Right hindlimb (tissue), 1 donor: ENCODE measurements around the gene CACNA2D3.
A peak's percentile ranks its signal among the peaks of the same experiment; 100 is the strongest.

Source experiments
- DNase-seq: peaks from one replicate; pipeline ENCODE4 v3.0.0-alpha.2; 2018

CACNA2D3 gene

DNA sequence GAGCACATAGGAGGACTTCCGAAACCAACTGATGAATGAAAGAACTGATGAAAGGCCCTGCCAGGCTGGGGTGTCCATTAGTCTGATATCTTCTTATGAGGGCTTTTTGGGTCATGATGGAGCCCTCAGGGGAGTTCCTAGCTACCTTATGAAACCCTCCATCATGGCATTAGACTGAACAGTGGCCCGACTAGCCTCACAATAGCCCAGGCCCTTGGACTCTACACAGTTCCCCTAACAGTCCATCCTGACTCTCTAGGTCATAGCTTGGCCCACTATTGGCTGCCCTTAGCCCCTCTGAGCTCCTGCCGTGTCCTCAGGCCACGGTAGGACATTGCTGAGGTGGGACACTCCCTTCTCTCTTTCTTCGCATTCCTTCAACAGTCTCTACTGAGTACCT, 365.9 kb downstream of the CACNA2D3 start:
- no peak for DNase-seq

DNA sequence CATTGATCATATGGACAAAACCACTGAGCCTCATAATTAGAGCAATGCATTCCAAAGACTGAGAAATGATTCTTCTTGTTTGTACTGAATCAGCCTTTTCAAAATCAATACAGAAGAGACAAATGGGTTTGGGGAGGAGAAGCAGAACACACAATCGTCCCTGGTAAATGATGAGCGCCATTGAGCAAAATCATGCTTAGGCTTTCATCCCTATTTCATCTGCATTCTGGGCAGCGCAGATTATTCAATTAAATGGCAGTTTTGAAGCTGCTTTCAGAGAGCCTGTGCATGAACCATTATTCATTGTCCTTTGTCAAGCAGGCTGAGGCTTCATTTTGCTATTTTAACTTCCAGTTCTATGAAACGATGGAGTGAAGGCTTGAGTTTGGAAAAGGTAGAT, 371.9 kb downstream of the CACNA2D3 start:
- DNase-seq = no peak

- no peak for DNase-seq
These were observed 384.3 kb downstream of the CACNA2D3 start for GRCh38 chr3:54506603-54507002.

GRCh38 chr3:54507876-54508460, 385.6 kb downstream of the CACNA2D3 start:
- DNase-seq = no peak

GRCh38 chr3:54510506-54510905, 388.2 kb downstream of the CACNA2D3 start:
- DNase-seq = no peak

DNA sequence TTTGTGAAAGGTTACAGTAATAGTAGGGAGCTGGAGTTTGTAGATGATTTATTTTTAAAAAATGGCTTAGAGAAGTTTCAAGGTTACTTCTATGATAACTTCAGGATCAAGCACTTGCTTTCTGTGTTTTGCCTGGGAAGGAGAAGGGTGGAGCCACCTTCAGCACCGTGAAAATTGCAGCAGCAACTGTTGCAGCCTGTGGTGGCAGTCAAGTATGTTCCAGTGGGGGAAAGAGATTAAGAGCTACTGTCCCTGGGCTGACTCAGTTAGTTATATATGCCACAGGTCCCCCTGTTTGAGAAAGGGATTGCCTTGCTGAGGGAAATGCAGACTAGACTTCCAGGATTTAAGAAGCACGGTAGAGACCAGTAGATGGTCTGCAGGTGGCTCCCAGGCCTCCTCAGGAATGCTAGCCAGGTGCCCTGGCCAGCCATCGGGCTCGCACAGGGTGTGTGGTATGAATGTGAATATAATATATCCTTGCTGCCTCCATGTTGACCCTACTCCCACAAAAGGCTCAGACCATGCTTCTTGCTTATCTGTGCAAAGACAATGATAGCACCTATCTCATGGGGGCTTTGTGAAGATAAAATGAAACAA, 389.5 kb downstream of the CACNA2D3 start:
- no peak for DNase-seq

- no peak for DNase-seq
These were observed 391.7 kb downstream of the CACNA2D3 start for GRCh38 chr3:54514006-54514405.

DNA sequence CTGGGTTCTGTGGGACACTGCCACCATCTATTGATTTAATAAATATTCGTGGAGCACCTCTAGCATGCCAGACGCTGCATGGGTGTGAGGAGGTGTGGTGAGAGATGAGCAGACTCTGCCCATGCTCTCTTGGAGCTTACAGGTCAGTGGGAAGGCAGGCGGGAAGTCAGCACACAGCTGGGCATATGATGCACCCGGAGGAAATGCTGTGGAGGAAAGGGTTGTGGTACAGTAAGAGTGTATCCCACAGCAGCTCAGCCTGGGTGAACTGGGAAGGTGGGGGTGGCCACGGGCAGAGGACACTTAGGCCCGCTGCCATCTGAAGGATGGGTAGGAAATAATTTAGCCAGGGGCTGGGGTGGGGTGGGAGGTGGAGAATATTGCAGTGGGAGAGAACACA, 392.1 kb downstream of the CACNA2D3 start:
- no peak for DNase-seq

GRCh38 chr3:54515441-54516213, 393.3 kb downstream of the CACNA2D3 start:
- no peak for DNase-seq

DNA sequence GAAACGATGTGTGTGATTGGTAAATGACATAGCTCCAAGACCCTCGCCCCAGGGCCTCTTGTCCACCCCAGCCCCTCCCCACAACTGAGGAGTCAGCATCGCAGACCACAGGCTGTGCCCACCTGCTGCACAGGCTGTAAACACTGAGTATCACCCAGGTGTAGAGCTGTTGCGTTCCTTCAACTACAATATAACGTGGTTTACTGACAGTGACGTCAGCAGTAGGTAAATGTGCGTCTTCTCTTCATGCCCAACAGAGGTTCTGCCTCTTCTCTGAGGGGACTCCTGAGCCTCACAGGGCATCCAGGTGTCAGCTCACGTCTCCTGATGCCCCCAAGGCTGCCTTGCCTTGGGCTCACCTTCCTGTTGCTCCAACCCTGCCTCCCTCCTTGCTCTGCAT, 395.1 kb downstream of the CACNA2D3 start:
- DNase-seq = no peak

- no peak for DNase-seq
These were observed 395.8 kb downstream of the CACNA2D3 start for GRCh38 chr3:54518011-54518675.

DNA sequence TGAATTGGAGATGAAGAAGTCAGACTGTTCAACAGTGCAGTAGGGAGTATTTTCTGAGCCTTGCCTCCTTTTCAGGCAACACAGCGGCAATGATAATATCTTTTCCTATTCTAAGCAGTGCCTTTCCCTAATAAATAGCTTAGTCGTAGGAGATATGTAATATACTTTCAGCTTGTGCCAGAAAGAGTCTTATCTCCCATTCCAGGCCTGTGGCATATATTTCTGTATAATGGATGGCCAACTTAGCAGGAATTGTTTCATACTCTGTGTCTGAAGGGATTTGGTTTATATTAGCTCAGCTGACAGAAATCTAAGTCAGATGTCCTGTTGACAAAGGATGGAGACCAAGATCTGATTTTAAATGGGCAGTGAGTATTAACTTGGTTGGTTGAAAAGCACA, 397.1 kb downstream of the CACNA2D3 start:
- DNase-seq = no peak

GRCh38 chr3:54520060-54520459, 397.7 kb downstream of the CACNA2D3 start:
- no peak for DNase-seq

GRCh38 chr3:54527521-54527920, 405.2 kb downstream of the CACNA2D3 start:
- DNase-seq = no peak

DNA sequence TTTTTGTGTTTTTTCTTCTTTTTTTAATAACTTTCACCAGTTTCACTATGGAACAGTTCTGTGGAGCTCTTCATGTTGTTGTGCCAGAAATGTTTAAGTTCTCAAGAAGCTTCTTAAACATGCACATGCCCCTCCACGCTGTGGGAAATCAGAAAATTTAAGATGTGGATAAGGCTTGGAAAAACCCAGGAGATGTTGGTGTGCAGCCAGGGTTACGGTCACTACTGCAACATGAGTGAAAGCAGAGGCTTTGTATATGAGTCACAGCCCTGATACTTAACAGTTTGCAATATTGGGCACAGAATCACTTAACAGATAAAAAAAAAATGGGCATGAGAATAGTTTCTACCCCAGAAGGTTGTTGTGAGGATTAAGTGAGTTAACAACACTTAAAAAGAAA, 405.6 kb downstream of the CACNA2D3 start:
- peak; percentile 38 for DNase-seq

- no peak for DNase-seq
These were observed 406.3 kb downstream of the CACNA2D3 start for GRCh38 chr3:54528668-54529067.

DNA sequence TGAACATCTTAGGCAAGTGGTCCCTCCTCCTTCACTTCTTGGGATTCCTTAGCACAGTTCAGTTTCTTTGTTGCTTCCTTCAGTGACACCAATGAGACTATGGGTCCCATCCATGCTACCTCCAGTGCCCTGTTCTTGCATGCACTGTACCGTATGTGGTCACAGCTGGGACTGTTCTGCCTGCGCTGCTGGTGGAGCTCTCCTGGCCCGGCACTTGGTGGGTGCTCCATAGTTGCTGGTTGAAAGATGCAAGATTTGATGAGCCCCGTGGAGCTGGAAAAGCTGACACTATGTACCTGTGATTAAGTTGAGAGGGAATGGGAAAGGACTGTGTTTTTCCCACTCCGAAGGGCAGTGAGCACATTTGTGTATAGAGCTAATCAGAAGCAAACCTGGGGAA, 407.7 kb downstream of the CACNA2D3 start:
- DNase-seq = no peak

GRCh38 chr3:54530944-54531343, 408.6 kb downstream of the CACNA2D3 start:
- no peak for DNase-seq

DNA sequence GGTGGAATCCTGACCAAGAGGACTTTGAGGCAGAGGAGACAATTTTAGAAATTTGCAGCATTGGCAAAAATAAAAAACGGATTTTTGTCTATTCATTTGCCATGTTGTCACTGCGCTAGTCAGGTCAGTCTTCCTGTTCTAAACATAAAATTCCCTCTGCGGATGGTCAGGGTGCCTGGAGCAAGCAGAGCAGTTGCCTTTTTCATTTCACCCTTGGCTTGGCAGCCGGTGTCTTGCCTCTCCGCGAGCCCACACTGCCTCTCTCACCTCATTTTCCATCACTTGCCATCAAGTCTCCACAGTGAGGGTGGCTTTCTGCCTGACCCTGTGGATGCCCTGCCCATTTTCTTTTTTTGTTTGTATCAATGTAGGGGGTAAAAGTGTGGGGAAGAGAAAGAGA, 409.4 kb downstream of the CACNA2D3 start:
- no peak for DNase-seq

- no peak for DNase-seq
These were observed 411.5 kb downstream of the CACNA2D3 start for GRCh38 chr3:54533856-54534255.

DNA sequence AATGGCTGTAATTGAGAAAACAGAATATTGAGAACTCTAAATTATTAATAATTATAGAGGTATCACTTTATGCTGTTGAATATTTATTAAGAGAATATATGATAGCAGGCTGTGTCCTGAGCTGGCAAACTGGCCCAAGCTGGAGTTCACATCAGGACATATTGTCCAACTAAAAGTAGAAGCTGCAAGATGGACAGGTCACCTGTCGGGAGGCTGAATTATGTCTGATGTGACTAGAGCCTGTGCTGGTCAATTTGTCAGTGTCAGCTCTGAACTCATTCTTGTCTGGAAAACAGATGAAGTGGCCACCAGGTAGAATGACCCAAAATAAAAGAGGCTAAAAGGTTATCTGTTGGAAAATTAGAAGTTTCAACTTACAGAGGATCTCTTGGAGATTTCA, 413.3 kb downstream of the CACNA2D3 start:
- no peak for DNase-seq

- no peak for DNase-seq
These were observed 414.1 kb downstream of the CACNA2D3 start for GRCh38 chr3:54536450-54536849.

DNA sequence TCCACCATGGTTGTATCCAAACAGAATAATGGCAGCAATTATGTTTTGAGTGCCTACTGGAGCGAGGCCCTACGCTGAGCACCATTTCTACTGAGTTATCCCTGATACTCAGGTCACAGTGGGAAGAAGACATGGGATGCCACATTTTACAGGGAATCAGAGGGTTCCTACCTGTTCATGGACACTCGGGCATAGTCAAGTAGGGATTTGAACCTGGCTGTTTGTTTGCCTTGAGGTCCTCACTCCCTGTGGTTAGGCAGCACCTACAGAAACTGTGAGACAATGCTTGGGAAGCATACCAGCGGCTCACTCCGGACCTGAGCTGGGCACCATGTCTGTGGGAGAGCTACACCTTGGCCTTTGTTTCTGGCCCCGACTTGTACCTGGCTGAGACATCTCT, 415.2 kb downstream of the CACNA2D3 start:
- no peak for DNase-seq

- DNase-seq = no peak
These were observed 416.0 kb downstream of the CACNA2D3 start for GRCh38 chr3:54538346-54538745.
